GM18951 (cell line): ENCODE measurements around the gene UNC5CL.

Experiments
- POLR2A ChIP-seq: IDR thresholded peaks from 4 replicates; pipeline ENCODE4 v1.6.1; 2011; ENCODE audit warnings: mild to moderate bottlenecking; ENCODE audit not compliant: insufficient read length, insufficient read depth; ENCODE audit errors: extremely low read depth
- in situ Hi-C: fragments of 300-500 bp; cut with MboI; formaldehyde crosslinking; loops from one replicate; pipeline ENCODE4 v1.12.0; 2022; ENCODE audit warnings: low sequenced_read_pairs, mixed read lengths, inconsistent platforms; ENCODE audit not compliant: unreplicated experiment

UNC5CL gene

GRCh38 chr6:40996591-40997233, 42.3 kb downstream of the UNC5CL start:
- in situ Hi-C loops, result no loop called here
- no peak for TF ChIP-seq POLR2A

GRCh38 chr6:40992746-40993145, 46.3 kb downstream of the UNC5CL start:
- no peak for TF ChIP-seq POLR2A
- in situ Hi-C loops, result no loop called here

GRCh38 chr6:40990301-40990700, 48.7 kb downstream of the UNC5CL start:
- no peak for TF ChIP-seq POLR2A
- in situ Hi-C loops, result no loop called here

- no peak for TF ChIP-seq POLR2A
- in situ Hi-C loops, result no loop called here
These were observed 49.5 kb downstream of the UNC5CL start for GRCh38 chr6:40989204-40990169.

- in situ Hi-C loops, result no loop called here
- TF ChIP-seq POLR2A, result no peak
These were observed 50.4 kb downstream of the UNC5CL start for GRCh38 chr6:40988634-40989033.

- in situ Hi-C loops, result no loop called here
- no peak for TF ChIP-seq POLR2A
These were observed 51.9 kb downstream of the UNC5CL start for GRCh38 chr6:40986921-40987819.

- in situ Hi-C loops, result no loop called here
- TF ChIP-seq POLR2A, result no peak
These were observed 52.7 kb downstream of the UNC5CL start for GRCh38 chr6:40986364-40986763.

GRCh38 chr6:40983752-40984151, 55.3 kb downstream of the UNC5CL start:
- no peak for TF ChIP-seq POLR2A
- in situ Hi-C loops, result no loop called here

- no peak for TF ChIP-seq POLR2A
- in situ Hi-C loops, result no loop called here
These were observed 56.1 kb downstream of the UNC5CL start for GRCh38 chr6:40982917-40983316.

- in situ Hi-C loops, result no loop called here
These were observed 60.2 kb downstream of the UNC5CL start for GRCh38 chr6:40978687-40979289.

GRCh38 chr6:40977695-40978094, 61.3 kb downstream of the UNC5CL start:
- no peak for TF ChIP-seq POLR2A
- in situ Hi-C loops, result no loop called here

More at GRCh38 chr6:40978687-40979289, 60.2 kb downstream of the UNC5CL start:
- no peak for TF ChIP-seq POLR2A

GRCh38 chr6:40977085-40977484, 61.9 kb downstream of the UNC5CL start:
- no peak for TF ChIP-seq POLR2A
- in situ Hi-C loops, result no loop called here
